CD4-positive, alpha-beta T cell treated with Interleukin-4 for 4 hours (primary cell): ENCODE measurements around the gene THTPA.

Experiments
- DNase-seq: peaks from one replicate; pipeline ENCODE4 v3.0.0-alpha.2; 2020

THTPA gene, protein sequence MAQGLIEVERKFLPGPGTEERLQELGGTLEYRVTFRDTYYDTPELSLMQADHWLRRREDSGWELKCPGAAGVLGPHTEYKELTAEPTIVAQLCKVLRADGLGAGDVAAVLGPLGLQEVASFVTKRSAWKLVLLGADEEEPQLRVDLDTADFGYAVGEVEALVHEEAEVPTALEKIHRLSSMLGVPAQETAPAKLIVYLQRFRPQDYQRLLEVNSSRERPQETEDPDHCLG

GRCh38 chr14:23555882-23556699 lies at the start of gene THTPA:
Gene THTPA (plus strand): TSS chr14:23556271. CDS start chr14:23556758, 487 bp downstream.
- peak; percentile 94 for DNase-seq

GRCh38 chr14:23512156-23512555 lies 43.9 kb upstream of the THTPA start:
- DNase-seq, result no peak

DNA sequence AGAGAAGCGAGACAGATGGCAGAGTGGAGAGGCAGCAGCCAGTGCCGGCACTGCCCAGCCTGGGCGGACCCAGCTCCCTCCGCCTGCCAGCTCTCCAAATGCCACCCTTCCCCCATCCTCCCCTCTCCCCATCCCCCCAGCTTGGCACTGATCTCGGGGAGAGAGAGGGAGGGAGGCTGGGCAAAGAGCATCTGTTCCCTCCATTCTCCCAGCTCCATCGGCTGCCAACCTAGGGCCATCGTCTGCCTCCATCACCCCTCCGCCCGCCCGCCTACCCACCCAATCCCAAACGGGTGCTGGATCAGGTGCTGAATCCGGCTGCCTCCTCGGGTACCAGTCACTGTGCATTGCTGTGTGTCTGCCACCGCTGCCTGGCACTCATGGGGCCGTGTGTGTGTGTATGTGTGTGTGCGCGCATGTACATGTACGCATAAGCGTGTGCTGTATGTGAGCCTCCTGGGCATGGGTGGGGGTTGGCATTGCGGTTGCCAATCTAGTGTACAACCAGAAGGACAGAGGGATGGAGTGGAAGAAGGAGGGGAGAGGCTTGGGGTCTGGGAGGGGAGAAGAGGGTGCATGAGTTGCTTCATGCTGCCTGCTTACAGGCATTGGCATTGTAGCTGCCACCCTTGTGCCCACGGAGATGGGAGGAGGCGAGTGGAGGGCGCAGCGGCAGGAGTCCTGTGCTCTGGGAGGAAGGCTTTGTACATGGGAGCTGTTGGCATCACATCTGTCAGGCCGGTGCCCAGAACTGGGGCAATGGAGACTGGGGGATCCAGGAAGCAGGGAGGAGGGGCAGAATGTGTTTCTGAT lies 42.9 kb upstream of the THTPA start:
- DNase-seq, result no peak

DNA sequence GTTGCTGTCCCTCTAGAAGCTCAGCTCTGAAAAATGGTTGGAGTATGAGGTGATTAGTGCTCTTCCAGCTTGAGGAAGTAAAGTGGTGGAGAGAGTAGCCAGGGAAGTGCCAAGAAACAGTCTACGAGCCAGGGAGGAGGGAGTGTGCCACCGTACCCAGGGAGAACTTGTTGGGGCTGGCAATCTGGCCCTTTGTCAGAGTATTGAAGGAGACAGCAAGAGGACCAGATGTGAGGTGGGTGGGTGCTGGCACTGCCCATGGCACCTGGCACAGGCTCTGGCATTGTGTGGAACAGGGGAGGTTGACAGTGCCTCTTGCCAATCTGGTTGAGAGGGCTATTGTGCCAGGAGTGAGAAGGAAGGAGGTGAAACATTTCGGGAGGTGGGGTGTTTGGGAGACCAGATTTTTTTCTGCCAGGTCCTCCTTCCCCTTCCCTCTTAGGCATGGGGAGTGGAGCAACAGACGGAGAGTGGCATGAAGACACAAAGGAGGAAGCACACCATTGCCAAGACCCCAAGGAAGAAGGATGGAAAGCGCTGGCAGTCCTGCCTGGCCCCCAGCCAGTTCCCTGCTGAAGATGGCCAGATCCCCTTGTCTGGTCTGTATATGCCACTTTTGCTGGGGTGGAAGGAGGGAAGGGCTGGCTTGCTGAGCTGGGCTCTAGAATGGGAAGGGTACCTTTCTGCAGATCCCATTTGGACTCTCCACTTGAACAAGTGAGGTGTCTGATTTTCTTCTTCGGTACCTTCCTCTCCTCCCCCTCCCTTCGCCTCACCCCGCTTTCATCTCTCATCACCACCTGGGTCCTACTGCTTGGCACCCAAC lies 42.0 kb upstream of the THTPA start:
- no peak for DNase-seq

- DNase-seq, result no peak
These were observed 41.5 kb upstream of the THTPA start for GRCh38 chr14:23514644-23514957.

- no peak for DNase-seq
These were observed 38.3 kb upstream of the THTPA start for GRCh38 chr14:23517650-23518326.

GRCh38 chr14:23518709-23519108 lies 37.4 kb upstream of the THTPA start:
- DNase-seq, result no peak

DNA sequence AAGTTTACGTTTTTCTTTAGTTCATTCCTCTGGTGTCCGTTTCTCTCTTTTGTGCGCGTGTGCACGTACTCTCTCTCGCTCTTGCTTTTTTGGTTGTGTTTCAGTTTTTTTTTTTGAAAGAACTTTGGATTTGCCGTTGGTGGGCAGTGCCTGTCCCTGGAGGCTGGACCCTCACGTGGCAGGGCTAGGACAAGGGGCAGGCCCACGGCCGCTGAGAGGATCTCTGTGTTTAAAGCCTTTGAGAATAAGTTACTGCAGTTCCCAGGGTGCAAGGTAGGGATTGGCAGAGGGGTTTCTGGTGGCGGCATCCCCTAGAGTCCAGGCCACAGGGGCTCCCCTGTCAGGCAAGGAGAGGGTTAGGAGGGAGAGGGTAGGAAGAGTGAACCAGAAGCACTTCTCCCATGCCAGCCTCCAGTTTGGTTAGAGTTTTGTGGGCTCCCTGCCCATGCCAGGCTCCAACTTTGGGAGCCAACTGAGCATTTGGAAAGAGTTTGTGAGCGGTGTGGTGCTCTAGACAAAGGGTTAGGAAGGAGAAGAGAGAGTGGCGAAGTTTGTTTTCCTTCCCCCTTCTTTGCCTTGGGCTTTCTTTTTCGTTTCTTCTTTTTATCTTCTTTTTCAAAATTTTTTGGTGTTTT lies 35.1 kb upstream of the THTPA start:
- DNase-seq, result no peak

DNA sequence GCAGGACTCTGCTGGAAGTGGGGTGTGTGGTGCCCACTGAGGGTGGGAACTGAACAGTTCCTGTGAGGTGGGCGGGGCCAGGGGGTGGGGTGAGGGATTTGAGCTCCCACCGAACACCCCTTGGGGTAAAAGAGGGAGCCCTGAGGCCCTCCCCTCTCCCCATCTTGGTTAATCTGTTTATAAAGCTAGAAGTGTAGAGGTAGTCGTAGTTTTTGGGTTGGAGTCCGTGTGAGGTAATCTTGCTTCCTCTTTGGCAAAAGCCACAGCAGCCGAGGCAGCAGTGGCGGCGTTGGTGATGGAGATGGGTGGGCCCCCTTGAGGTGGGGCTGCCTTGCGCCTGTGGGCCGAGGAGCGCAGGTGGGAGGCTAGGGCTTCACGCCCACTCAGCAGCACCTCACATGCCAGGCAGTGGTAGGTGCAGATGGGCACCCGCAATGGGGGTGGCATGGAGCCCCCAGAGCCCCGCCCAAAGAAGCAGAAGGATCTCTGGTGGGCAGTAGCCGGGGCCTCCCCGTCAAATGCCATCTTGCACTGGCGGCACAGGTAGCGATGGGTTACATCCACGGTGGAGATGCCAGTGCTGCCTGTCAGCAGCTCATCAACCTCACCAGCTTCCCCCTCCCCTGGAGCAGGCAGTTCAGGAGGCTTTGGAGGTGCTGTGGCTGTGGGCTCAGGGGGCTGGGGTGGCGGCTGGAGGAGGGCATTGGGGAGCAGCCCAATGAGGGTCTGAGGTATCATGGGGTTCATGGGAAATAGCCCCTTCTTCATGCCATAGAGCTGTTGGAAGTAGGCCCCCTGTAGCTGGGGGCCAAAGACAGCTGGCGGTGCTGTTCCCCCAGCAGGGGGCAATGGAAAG lies 34.1 kb upstream of the THTPA start:
- DNase-seq, result no peak

GRCh38 chr14:23522643-23523198 lies 33.4 kb upstream of the THTPA start:
- DNase-seq, result no peak

GRCh38 chr14:23523229-23524016 lies 32.6 kb upstream of the THTPA start:
- no peak for DNase-seq

DNA sequence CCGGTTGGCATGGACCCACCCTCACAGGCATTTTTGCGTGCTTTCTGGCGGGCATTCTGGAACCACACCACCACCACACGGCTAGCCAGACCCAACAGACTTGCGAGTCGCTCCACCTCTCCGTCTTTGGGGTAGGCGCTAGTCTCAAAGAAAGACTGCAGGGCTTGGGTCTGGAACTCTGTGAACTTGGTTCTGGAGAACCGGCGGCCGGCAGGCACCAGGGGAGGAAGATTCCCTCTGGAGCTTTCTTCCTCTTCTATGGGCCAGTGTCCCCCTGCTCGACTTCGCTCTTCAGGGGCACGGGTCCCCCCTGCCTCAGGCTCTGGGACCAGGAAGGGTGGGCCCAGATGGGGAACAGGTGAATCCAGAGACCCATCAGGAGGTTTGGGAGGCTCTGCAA lies 31.1 kb upstream of the THTPA start:
- DNase-seq, result no peak

- DNase-seq, result no peak
These were observed 30.5 kb upstream of the THTPA start for GRCh38 chr14:23525611-23526010.

GRCh38 chr14:23528555-23528954 lies 27.5 kb upstream of the THTPA start:
- no peak for DNase-seq

DNA sequence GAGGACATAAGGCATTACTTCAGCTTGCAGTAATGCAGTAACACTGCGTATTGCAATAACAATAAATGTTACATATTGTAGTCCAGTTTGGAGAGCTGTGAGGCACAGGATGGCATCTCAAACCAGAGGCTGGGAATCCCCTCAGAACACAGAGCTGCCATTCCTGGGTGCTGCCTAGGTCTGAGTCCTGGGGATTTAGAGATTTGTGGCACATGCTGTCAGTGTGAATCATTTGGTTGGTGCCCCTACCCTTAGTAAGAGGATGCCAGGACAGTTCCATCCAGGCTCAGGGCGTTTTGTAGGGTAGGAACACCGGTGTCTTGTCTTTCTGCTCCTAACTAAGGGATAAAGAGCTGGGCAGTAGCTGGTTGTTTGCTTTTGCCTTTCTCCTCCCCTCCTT lies 27.1 kb upstream of the THTPA start:
- no peak for DNase-seq

- no peak for DNase-seq
These were observed 25.6 kb upstream of the THTPA start for GRCh38 chr14:23530375-23531055.

DNA sequence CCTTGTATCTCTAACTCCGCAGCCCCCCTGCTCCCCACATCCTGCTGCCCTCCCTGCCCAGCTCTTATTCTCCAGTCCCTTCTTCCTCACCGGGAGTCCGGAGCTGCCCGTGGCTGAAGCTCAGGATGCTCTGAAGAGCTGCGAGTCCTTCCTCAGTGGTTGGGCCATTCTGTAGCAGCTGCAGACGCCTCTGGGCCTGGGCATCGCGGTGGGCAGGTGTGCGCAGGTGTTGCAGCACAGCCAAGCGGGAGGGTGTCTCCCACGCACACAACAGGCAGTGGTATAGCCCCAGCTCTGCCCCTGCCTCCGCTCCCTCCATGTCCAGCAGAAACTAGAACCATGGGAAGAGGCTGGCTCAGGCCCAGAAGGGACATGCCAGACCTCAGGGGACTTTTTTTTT lies 24.7 kb upstream of the THTPA start:
- no peak for DNase-seq

DNA sequence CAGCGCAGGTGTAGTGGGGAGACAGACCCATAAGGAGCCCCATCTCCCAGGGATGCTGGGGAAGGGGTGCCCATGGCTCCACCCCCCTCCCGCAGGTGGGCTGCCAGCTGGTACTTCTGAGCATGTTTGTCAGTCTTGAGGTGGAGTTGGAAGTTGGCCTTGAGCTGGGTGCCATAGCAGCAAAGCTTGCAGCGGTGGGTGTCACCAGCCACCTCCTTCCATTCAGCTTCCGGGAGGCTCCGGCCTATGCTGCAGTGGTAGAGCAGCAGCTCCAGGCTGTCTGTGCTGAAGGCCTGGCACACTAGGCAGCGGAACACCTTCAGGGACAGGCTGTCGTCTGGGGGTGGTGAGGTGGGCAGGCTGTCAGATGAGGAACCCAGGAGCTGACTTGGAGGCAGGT lies 23.4 kb upstream of the THTPA start:
- no peak for DNase-seq
